ENCODE results near the gene ZBTB40. TPM values are rescaled to one million over a fixed set of nuclear protein-coding genes. Genes with fewer than 3 reads are reported as not detected.

The ZBTB40 gene
- total RNA-seq, 1 experiment from 2014 or later, result 19.5 TPM

GRCh38 chr1:22496536-22497160 lies 45.0 kb downstream of the ZBTB40 start (continued):
- no peak for TF ChIP-seq SRF (IDR thresholded peaks at IDR 0.05; ENCODE audit: low read depth)
- TF ChIP-seq CTCF (IDR thresholded peaks at IDR 0.05 in 2 of 3, conservative IDR thresholded peaks at IDR 0.05 in 1 of 3; ENCODE audit: borderline replicate concordance in 1 of 3, insufficient read depth in 1 of 3, low read depth in 2 of 3, low read length in 2 of 3), result no peak
- no peak for TF ChIP-seq POLR2AphosphoS5 (IDR thresholded peaks at IDR 0.05; ENCODE audit: low read depth, low read length)
- no peak for TF ChIP-seq SIN3A (IDR thresholded peaks at IDR 0.05; ENCODE audit: low read depth)
- TF ChIP-seq EGR1 (IDR thresholded peaks at IDR 0.05; ENCODE audit: low read depth), result no peak

- Histone ChIP-seq H3K9ac (ENCODE audit: low read length) (no peak overlapping the region), H3K79me2 (ENCODE audit: insufficient read depth, low read length) (no peaks in the 10 kb centered on the region; the same call in 1 of the 2 replicates), H3K27me3 (ENCODE audit: insufficient read depth, low read length) (no peaks in the 10 kb centered on the region), H3K4me3 (replicated peaks in 1 of 2; ENCODE audit: low read depth in 1 of 2, low read length in 2 of 2) (no peak overlapping the region), H3K9me3 (ENCODE audit: control insufficient read depth in 1 of 2, insufficient read depth in 1 of 2, low read depth in 1 of 2, low read length in 2 of 2) (no peaks in the 10 kb centered on the region), H3K4me2 (ENCODE audit: low read length) (no peak overlapping the region), H3K9me2 (ENCODE audit: insufficient read depth) (no peaks in the 10 kb centered on the region), H2AFZ (ENCODE audit: low read depth, low read length, poor library complexity, severe bottlenecking) (no peak overlapping the region), H3K36me3 (ENCODE audit: control insufficient read depth in 1 of 2, insufficient read depth in 2 of 2, low read length in 2 of 2) (no peaks in the 10 kb centered on the region), H4K20me1 (ENCODE audit: insufficient read depth) (no peaks in the 10 kb centered on the region), H3K4me1 (ENCODE audit: control insufficient read depth in 1 of 2, insufficient read depth in 2 of 2, low read length in 2 of 2) (peaks cover 6 to 7% of the 10 kb centered on the region in 2 experiments; a peak in 3 of 4 replicates), H3K27ac (ENCODE audit: low read depth, low read length) (no peak overlapping the region)
- ATAC-seq (no peak), DNase-seq (ENCODE audit: low read depth, low spot score) (no peak)
- no TSS peak for BruUV-seq (replicated peaks)
- POLR2A ChIA-PET, result no interaction called here
- intact Hi-C loops (cut with micrococcal nuclease), result no loop called here
- RAD21 ChIA-PET (ENCODE audit: low non-redundant PET in 1 of 2, low total read pairs in 2 of 2, uncharacterized antibody in 2 of 2, unreplicated experiment in 2 of 2), result no interaction called here
- CTCF ChIA-PET, result no interaction called here
- TF ChIP-seq EZH2phosphoT487 (IDR thresholded peaks at IDR 0.05; ENCODE audit: borderline replicate concordance) (no peak), SRF (IDR thresholded peaks at IDR 0.05; ENCODE audit: low read depth) (no peak), ZBTB33 (IDR thresholded peaks at IDR 0.05; ENCODE audit: extremely low read depth, insufficient replicate concordance, low read length) (no peak), MAX (IDR thresholded peaks at IDR 0.05) (no peak), RAD21 (IDR thresholded peaks at IDR 0.05; ENCODE audit: low read depth) (no peak), YY1 (IDR thresholded peaks at IDR 0.05; ENCODE audit: extremely low read depth, insufficient replicate concordance, low read depth, low read length) (no peak), POLR2A (IDR thresholded peaks at IDR 0.05; ENCODE audit: borderline replicate concordance, extremely low read depth, insufficient read depth, insufficient read length) (no peak), CTCF (IDR thresholded peaks at IDR 0.05 in 2 of 3, conservative IDR thresholded peaks at IDR 0.05 in 1 of 3; ENCODE audit: borderline replicate concordance in 1 of 3, insufficient read depth in 1 of 3, low read depth in 2 of 3, low read length in 2 of 3) (no peak), EZH2 (IDR thresholded peaks at IDR 0.05) (no peak), ELF1 (IDR thresholded peaks at IDR 0.05; ENCODE audit: borderline replicate concordance, low read depth) (no peak), ZNF274 (IDR thresholded peaks at IDR 0.05; ENCODE audit: low read depth, low read length) (no peak), EGR1 (IDR thresholded peaks at IDR 0.05; ENCODE audit: low read depth) (no peak)
These were observed 46.8 kb downstream of the ZBTB40 start for GRCh38 chr1:22498463-22498862.

Data from HCT116 (cell line).